UCSD-AML1 (cell line): ENCODE measurements around the gene PLD5.
"Not testable (repeated sequence)": the region's sequence is repeated elsewhere in the genome, so short reads cannot be mapped to it uniquely, and the experiment has no call there.

Experiments
- DNase-seq: peaks from one replicate; lab custom pipeline; 2025; ENCODE audit not compliant: unreplicated experiment; lab: John Stamatoyannopoulos, UW

The PLD5 gene

DNA sequence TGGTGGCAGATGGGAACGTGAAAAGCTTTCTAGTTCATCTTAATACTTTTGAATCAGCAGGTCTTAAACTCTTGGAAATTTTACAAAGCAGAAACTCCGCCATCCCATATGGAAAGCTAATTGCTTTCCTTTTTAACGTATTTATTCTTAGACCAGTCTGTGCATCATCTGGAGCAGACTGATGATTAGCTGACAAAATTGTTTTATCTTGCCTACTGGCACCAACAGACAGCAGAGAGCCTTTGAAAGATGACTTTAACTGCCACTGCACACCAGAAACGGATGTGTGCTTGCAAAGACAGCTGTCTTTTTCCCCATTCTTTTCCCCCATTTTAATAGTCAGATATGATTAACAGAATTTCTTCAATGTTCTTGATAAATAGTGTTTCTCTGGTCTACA, 97.0 kb downstream of the PLD5 start:
- no peak for DNase-seq

GRCh38 chr1:242426271-242426905, 98.1 kb downstream of the PLD5 start:
- DNase-seq: no peak

DNA sequence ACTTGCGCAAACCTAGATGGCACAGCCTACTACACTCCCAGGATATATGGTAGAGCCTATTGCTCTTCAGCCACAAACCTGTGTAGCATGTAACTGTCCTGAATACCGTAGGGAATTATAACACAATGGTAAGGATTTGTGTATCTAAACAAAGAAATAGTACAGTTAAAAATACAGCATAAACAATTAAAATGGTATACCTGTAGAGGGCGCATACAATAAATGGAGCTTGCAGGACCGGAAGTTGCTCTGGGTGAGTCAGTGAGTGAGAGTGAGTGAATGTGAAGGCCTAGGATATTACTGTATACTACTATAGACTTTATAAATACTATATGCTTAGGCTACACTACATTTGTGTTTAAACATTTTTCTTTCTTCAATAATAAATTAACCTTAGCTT, 99.3 kb downstream of the PLD5 start:
- DNase-seq: no peak

DNA sequence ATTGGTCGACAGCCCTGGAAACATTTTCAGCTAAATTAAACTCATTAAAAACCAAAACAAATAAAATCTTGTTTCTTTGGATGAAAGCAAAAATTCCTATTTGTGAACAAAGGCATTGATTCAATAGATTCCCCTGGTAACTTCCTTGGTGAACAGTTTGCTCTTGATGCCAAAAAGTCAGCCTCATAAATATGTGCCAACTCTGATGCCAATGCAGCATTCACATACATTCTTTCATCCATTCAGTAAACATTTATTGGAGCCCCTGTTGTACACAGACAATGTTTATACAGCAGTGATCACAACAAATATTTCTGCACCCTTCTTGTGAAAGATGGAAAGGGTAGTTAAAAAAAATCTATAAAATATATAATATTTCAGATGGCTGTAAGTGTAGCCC, 107.8 kb downstream of the PLD5 start:
- DNase-seq: no peak

DNA sequence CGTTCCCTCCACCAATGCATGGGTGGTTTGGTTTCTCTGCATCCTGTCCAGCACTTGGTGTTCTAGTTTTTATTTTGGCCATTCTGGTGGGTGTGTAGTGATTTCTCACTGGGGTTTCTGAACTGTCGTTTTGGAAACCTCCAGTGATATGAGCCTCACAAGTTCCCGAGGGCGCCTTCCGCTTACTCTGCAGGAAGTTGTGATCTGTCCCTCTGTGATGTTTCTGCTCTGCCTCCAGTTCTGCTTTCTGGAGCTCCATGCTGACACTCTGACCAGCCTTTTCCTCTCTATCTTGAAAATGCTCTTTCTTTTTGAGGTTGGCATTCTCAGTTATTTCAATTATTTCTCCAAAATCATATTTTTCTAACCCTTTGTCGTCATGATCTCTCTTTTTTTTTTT, 111.6 kb downstream of the PLD5 start:
- DNase-seq: no peak

- no peak for DNase-seq
These were observed 112.6 kb downstream of the PLD5 start for GRCh38 chr1:242411901-242412300.

DNA sequence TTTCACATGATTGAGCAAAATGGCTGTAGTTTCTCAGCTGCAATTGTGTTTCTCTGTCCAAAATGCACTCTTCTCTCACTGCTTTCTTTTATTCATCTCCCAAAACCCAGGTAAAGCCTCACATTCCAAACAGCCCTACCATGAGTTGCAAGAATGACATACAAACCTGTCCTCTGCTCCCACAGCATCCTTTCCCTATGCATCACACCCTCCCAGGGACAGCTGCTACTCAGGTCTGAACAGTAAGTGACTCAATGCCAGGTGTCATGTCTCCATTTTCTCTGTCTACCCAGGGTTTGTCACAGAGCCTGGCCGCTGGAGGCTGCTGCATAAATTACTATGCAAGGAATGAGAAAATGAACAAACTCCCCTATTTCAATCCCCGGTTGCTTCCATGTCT, 118.5 kb downstream of the PLD5 start:
- no peak for DNase-seq

DNA sequence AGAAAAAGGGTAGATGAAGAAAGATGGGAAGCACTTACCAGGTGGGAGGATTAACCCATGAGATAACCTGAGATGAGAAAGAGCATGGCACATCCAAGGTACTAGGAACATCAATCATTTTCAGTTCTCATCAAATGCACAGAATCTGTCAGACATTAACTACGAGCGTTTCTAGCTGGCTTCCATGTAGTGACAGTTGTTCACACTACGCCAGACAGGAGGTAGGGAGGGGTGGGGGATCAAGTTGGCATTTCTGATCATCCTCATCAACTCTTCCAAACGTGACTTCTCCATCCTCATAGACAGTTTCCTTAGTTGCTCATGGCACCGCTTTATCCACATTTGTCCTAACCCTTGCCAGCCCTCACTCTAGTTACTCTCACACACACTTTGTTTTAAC, 120.2 kb downstream of the PLD5 start:
- no peak for DNase-seq

DNA sequence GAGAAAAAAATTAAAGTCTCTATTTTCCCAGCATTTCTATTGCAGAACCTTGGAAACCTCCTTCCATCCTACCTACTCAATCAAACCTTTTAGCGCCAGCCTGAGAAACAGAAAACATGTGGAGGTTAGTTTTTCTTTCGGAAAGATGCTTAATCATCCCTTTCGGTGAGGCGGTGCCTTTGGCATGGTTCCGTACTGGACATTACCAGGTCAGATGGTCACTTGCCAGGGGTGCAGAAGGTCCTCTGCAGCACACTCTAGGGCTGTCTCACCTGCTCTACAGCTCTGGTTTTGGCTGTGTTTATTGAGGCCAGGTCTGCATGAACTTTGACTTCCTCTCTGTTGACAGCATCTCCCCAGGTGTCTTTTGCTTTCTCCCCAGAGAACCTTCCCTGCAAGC, 121.5 kb downstream of the PLD5 start:
- no peak for DNase-seq

- DNase-seq: no peak
These were observed 122.6 kb downstream of the PLD5 start for GRCh38 chr1:242401937-242402336.

- DNase-seq: no peak
These were observed 126.1 kb downstream of the PLD5 start for GRCh38 chr1:242398351-242398750.

DNA sequence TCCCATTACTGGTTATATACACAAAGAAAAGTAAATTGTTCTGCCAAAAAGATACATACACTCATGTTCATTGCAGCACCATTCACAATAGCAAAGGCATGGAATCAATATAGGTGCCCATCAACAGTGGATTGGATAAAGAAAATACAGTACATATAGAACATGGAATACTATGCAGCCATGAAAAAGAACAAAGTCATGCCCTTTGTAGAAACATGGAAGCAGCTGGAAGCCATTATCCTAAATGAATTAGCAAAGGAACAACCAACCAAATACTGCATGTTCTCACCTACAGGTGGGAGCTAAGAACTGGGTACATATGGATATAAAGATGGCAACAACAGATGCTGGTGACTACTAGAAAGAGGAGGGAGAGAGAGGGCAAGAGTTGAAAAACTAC, 132.6 kb downstream of the PLD5 start:
- no peak for DNase-seq

DNA sequence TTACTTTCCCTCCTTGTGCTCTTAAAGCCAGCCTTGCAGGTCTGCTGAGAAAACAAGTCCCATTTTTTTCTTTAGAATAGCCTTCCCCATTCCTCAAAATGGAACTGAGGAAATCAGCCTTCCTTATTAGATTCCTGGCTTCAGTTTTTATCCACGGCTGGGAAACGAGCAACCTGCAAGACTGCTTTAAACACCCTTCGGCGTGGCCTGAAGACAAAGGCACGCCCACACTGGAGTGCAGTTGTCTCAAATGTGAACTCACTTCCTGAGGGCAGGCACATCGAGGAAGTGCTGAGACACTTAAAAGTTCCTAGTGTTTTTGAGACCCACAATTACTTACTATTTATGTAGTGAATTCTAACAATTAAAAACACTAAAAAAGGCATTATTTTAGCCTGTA, 148.4 kb downstream of the PLD5 start:
- DNase-seq: not testable (repeated sequence)

DNA sequence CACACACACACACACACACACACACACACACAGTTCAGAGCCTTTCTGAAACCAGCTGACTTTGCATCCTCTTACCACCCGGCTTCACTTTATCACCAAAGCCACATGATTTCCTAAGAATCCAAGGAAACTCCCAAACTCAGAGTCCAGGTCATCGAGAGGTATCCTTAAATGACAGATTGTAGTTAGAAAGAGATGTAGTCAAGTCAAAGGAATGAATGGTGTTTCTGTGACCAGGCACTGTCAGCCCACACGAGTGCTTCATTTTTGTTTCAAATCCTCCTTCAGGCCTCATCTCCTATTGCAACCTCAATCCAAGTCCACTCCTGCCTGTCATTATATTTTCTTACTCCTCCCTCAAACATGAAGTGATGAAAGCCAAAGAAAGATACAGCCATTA, 174.1 kb downstream of the PLD5 start:
- DNase-seq: not testable (repeated sequence)

DNA sequence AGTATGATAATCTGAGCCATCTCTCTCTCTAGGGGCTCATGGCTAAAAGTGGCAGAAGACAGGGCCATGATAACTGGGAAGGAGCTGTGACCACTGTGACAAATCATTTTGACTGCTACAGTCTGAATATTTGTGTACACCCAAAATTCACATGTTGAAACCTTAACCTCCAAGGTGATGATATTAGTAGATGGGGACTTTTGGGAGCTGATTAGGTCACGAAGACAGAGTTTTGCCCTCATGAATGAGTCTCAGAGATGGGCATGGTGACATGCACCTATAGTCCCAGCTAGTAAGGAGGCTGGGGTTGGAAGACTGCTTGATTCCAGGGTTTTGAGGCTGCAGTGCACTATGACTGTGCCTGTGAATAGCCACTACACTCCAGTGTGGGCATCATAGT, 174.9 kb downstream of the PLD5 start:
- no peak for DNase-seq

- DNase-seq: peak; percentile 8
These were observed 193.6 kb downstream of the PLD5 start for GRCh38 chr1:242330865-242331264.

DNA sequence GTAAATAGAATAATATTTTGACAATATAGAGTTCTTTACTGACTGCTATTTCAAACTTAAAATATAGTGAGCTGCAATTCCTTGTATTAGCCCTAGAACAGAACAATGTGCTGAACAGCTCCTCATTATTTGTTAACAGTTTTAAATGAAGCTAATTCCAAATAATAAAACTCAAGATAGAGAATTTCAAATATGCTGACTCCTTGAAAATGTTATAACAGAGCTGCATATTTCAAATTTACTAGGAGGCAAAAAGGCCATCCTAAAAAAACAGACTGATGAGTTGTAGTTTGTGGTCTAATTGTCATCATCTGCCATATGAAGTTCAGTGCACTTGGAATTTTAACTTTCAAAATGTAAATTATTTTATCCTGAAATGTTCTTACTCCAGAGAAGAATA, 197.1 kb downstream of the PLD5 start:
- not testable (repeated sequence) for DNase-seq

DNA sequence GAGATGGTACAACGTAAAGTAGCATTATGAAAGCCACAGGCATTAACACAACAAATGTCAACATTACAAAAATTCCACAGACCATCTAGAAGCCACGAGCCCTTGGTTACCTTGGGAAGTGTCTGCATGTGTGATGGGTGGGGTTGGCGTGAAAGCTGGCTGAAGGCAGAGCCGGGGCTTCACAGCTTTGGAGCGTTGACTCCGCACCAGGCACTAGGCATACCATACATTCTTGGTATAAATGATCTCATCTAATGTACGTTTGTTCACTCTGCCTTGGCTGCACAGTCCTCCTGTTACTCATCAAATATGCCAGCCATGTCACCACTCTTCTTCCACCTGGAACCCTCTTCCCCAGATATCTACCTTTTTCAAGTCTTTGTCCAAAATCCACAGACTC, 202.5 kb downstream of the PLD5 start:
- DNase-seq: not testable (repeated sequence)

DNA sequence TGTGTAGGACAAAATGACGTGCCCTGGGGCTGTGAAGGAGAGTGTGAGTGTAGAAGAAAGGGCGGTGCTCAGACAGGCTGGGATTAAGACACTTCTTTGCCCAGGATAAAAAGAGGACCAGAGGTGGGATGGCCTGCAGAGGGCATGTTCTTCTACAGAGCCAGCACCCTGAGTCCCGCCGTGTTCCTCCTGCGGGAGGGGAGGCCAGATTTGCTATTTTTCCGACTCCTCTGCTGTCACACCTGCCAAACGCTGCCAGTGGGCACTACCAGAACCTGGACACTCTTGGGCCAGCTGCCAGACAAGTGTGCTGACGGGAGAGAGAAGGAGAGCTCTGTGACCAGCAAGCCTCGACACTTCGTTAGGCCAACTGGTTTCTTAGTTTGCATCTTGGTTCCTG, 206.4 kb downstream of the PLD5 start:
- DNase-seq: no peak

DNA sequence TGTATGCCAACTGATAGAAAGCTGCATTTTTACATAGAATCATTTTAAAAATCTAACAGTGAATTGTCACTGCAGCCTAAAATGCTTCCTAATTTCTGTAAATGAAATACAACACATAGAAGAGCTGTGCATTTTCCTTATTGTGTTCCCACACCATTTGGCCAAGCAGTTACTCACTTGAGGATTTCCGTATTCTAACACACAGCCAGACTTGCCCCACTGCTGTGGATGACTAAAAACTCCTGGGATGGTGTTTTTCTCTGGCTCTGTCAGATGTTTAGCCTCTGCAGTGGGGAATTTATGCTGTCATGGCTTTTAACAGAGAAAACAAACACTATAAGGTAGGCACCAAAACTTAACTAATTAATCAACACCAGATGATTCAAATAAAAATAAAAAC, 209.6 kb downstream of the PLD5 start:
- DNase-seq: not testable (repeated sequence)

- not testable (repeated sequence) for DNase-seq
These were observed 210.3 kb downstream of the PLD5 start for GRCh38 chr1:242314085-242314649.

DNA sequence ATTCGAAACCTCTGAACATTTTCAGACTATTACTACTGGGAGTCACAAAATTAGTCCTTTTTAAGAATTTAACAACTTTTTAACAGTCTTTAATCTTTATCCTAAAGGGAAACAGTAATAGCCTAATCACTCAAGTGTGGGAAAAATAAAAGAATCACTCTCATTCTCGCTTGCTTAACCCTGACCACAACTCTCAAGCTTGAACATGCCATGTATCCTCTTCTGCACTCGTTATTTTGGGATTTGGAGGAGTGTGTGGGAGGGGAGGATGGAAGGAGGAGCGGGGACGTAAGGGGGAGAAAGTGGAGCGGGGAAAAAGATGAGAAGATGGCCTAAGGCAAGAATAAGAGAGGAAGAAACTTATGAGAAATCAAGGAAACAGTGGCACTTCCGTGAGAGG, 215.8 kb downstream of the PLD5 start:
- DNase-seq: not testable (repeated sequence)

GRCh38 chr1:242293781-242294180, 230.7 kb downstream of the PLD5 start:
- not testable (repeated sequence) for DNase-seq
